Cardiac fibroblast (primary cell): ENCODE measurements around the gene TMEM52.

Experiments
- DNase-seq, 2 donors: peaks; one replicate each; pipeline versions ENCODE4 v3.0.0 to v3.0.0-alpha.2; 2010; ENCODE audit warnings: low read depth in 2 of 2
- H3K4me3 ChIP-seq, 2 donors: replicated peaks in 1 of 2; 1 replicate in 1 of 2; 2 replicates in 1 of 2; pipeline ENCODE4 v1.5.1; 2011; ENCODE audit warnings: low read depth in 2 of 2, low read length in 2 of 2, mild to moderate bottlenecking in 2 of 2, moderate library complexity in 1 of 2
- CTCF ChIP-seq: IDR thresholded peaks from one replicate; pipeline ENCODE4 v1.5.1; 2011; ENCODE audit warnings: low read depth, mild to moderate bottlenecking, low read length, inconsistent platforms

The TMEM52 gene

GRCh38 chr1:1956586-1957532, 37.8 kb upstream of the TMEM52 start:
- TF ChIP-seq CTCF, result no peak
- DNase-seq, result no peak
- no peak overlapping the region for H3K4me3 ChIP-seq

- DNase-seq, result no peak
- TF ChIP-seq CTCF, result no peak
- H3K4me3 ChIP-seq, result no peak overlapping the region
Observed at GRCh38 chr1:1956101-1956500, 37.0 kb upstream of the TMEM52 start.

DNA sequence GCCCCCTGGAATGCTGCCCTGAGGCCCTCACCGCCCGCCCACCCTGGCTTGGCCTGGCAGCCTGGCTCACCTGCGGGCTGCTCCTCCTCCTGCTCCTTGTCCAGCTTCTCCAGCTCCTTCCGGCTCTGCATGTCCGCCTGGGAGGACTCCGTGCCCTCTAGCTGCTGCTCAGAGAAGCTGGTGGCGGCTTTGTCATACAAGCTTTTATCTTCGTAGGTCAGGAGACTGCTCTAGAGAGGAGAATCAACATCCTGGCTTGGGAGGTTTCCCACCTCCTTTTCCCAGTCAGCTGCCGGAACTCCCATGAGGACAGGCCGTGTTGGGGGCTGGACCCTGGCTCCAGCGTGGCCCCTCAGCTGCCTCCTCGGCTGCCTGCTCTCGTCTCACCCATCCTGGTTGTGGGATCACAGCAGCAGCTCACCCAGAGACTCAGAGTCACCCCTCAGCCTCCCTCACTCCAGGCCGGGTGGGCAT, 36.6 kb upstream of the TMEM52 start:
- no peak for DNase-seq
- no peak for TF ChIP-seq CTCF
- no peak overlapping the region for H3K4me3 ChIP-seq

DNA sequence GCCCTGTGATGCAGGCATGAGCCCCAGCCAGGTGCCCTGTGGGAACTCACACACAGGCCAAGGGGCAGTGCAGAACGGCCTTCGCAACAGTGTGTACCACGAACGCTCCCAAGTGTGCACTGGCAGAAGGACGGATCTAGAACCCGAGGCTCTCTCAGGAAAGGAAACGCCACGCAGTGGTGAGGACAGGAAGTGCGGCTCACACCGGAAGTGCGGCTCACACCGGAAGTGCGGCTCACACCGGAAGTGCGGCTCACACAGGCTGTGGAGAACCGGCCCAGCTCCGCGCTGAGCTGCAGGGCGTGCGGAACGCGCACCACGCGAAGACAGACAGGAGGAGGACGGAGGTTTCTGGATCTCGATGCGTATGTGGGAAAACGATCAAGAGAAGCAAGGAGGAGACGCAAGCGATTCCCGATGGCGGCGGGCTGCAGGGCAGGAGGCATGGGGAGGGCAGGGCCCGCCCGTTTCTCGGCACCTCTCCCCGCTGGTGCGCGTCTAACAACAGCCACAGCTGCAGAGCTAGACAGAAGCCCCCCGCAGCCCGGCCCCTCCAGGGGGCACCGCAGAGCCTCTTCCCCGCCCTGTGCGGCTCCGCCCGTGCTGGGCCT, 35.9 kb upstream of the TMEM52 start:
- DNase-seq, result no peak
- TF ChIP-seq CTCF, result no peak

GRCh38 chr1:1954015-1954414, 34.9 kb upstream of the TMEM52 start:
- no peak overlapping the region for H3K4me3 ChIP-seq
- DNase-seq, result no peak
- no peak for TF ChIP-seq CTCF

More for the DNA sequence above, 35.9 kb upstream of the TMEM52 start:
- no peak overlapping the region for H3K4me3 ChIP-seq

- no peak overlapping the region for H3K4me3 ChIP-seq
- TF ChIP-seq CTCF, result no peak
- DNase-seq, result no peak
Observed at GRCh38 chr1:1950940-1951339, 31.9 kb upstream of the TMEM52 start.
